ACC112 (cell line): Measurements from ENCODE around the gene ASPDH.
A peak's percentile ranks its signal among the peaks of the same experiment; 100 is the strongest.

Experiments used
- H2AFZ ChIP-seq: fragments of 200-600 bp; sonication (generic); one replicate; pipeline ENCODE4 v1.6.0; 2017; ENCODE audit warnings: antibody characterized with exemption, low read length; ENCODE audit not compliant: unreplicated experiment
- H3K27ac ChIP-seq: fragments of 200-600 bp; sonication (generic); 2 replicates; pipeline ENCODE4 v1.5.1; 2014; ENCODE audit warnings: low read depth, mild to moderate bottlenecking, antibody characterized with exemption, low read length, moderate library complexity
- H3K27me3 ChIP-seq: fragments of 200-600 bp; sonication (generic); 2 replicates; pipeline ENCODE4 v1.6.1; 2014; ENCODE audit warnings: mild to moderate bottlenecking, antibody characterized with exemption, low read length, moderate library complexity, mixed read lengths; ENCODE audit not compliant: insufficient read depth
- H3K36me3 ChIP-seq: fragments of 200-600 bp; sonication (generic); 2 replicates; pipeline ENCODE4 v1.6.1; 2016; ENCODE audit warnings: mild to moderate bottlenecking, antibody characterized with exemption, low read length, moderate library complexity, mixed read lengths; ENCODE audit not compliant: insufficient read depth
- H3K4me1 ChIP-seq: fragments of 200-600 bp; sonication (generic); one replicate; pipeline ENCODE4 v1.6.1; 2016; ENCODE audit warnings: low read length, mixed read lengths; ENCODE audit not compliant: insufficient read depth, unreplicated experiment, control insufficient read depth
- H3K4me3 ChIP-seq: fragments of 200-600 bp; sonication (generic); 2 replicates; pipeline ENCODE4 v1.5.1; 2014; ENCODE audit warnings: mild to moderate bottlenecking, low read depth, low read length
- H3K79me2 ChIP-seq: fragments of 200-600 bp; sonication (generic); one replicate; pipeline ENCODE4 v1.6.0; 2016; ENCODE audit warnings: low read length; ENCODE audit not compliant: control insufficient read depth, unreplicated experiment, insufficient read depth

The ASPDH gene

GRCh38 chr19:50512999-50513745, 541 bp downstream of the ASPDH start:
- H2AFZ ChIP-seq: no peak overlapping the region
- peaks cover 9% of the 10 kb centered on the region for H3K79me2 ChIP-seq
- no peak overlapping the region for H3K4me3 ChIP-seq
- H3K27me3 ChIP-seq: no peaks in the 10 kb centered on the region
- H3K4me1 ChIP-seq: no peaks in the 10 kb centered on the region
- H3K27ac ChIP-seq: no peak overlapping the region
- H3K36me3 ChIP-seq: no peaks in the 10 kb centered on the region

- Histone ChIP-seq H3K4me1 (no peaks in the 10 kb centered on the region), H3K27ac (no peak overlapping the region), H3K27me3 (no peaks in the 10 kb centered on the region), H2AFZ (no peak overlapping the region), H3K79me2 (peaks cover 9% of the 10 kb centered on the region), H3K36me3 (no peaks in the 10 kb centered on the region), H3K4me3 (peak overlapping the region; percentile 96)
Measured at GRCh38 chr19:50512112-50512998, 1.4 kb downstream of the ASPDH start.

GRCh38 chr19:50511069-50511822, 2.5 kb downstream of the ASPDH start, which contains the start of gene JOSD2:
JOSD2 (minus strand) TSS chr19:50511191; CDS start chr19:50510431, 760 bp downstream.
- peak within 1 kb of the TSS; percentile 61 for H3K27ac ChIP-seq
- no peaks in the 10 kb centered on the region for H3K4me1 ChIP-seq
- peak within 1 kb of the TSS; percentile 96 for H3K4me3 ChIP-seq
- peaks cover 9% of the 10 kb centered on the region for H3K79me2 ChIP-seq
- no peaks in the 10 kb centered on the region for H3K27me3 ChIP-seq
- no peaks in the 10 kb centered on the region for H3K36me3 ChIP-seq
- H2AFZ ChIP-seq: peak within 1 kb of the TSS; percentile 69

GRCh38 chr19:50510700-50511068, 3.0 kb downstream of the ASPDH start:
- H3K27me3 ChIP-seq: no peaks in the 10 kb centered on the region
- no peaks in the 10 kb centered on the region for H3K36me3 ChIP-seq
- H2AFZ ChIP-seq: peak overlapping the region; percentile 69
- no peaks in the 10 kb centered on the region for H3K4me1 ChIP-seq
- H3K27ac ChIP-seq: peak overlapping the region; percentile 29; the same call in 1 of the 2 replicates
- peaks cover 9% of the 10 kb centered on the region for H3K79me2 ChIP-seq
- peak overlapping the region; percentile 96 for H3K4me3 ChIP-seq

- peak overlapping the region; percentile 69 for H2AFZ ChIP-seq
- peak overlapping the region; percentile 96 for H3K4me3 ChIP-seq
- no peak overlapping the region for H3K27ac ChIP-seq
- no peaks in the 10 kb centered on the region for H3K4me1 ChIP-seq
- H3K79me2 ChIP-seq: peaks cover 9% of the 10 kb centered on the region
- H3K27me3 ChIP-seq: no peaks in the 10 kb centered on the region
- no peaks in the 10 kb centered on the region for H3K36me3 ChIP-seq
Measured at GRCh38 chr19:50510121-50510670, 3.5 kb downstream of the ASPDH start.

- Histone ChIP-seq H3K36me3 (no peaks in the 10 kb centered on the region), H3K27me3 (no peaks in the 10 kb centered on the region), H3K27ac (no peak overlapping the region), H2AFZ (no peak overlapping the region), H3K4me3 (no peak overlapping the region), H3K4me1 (no peaks in the 10 kb centered on the region), H3K79me2 (peaks cover 9% of the 10 kb centered on the region)
Measured at GRCh38 chr19:50509366-50509765, 4.3 kb downstream of the ASPDH start.

- H3K27me3 ChIP-seq: no peaks in the 10 kb centered on the region
- no peaks in the 10 kb centered on the region for H3K36me3 ChIP-seq
- H3K4me1 ChIP-seq: no peaks in the 10 kb centered on the region
- no peak overlapping the region for H2AFZ ChIP-seq
- peaks cover 9% of the 10 kb centered on the region for H3K79me2 ChIP-seq
- no peak overlapping the region for H3K4me3 ChIP-seq
- H3K27ac ChIP-seq: no peak overlapping the region
Measured at GRCh38 chr19:50508843-50509190, 4.9 kb downstream of the ASPDH start.

GRCh38 chr19:50507376-50507775, 6.3 kb downstream of the ASPDH start:
- Histone ChIP-seq H3K27ac (no peak overlapping the region), H3K4me3 (no peak overlapping the region), H3K27me3 (no peaks in the 10 kb centered on the region), H3K36me3 (no peaks in the 10 kb centered on the region), H3K4me1 (no peaks in the 10 kb centered on the region), H3K79me2 (peaks cover 9% of the 10 kb centered on the region), H2AFZ (no peak overlapping the region)

GRCh38 chr19:50506700-50507099, 7.0 kb downstream of the ASPDH start:
- Histone ChIP-seq H3K36me3 (no peaks in the 10 kb centered on the region), H3K27ac (no peak overlapping the region), H3K4me3 (no peak overlapping the region), H2AFZ (no peak overlapping the region), H3K4me1 (no peaks in the 10 kb centered on the region), H3K79me2 (peaks cover 6% of the 10 kb centered on the region), H3K27me3 (no peaks in the 10 kb centered on the region)

GRCh38 chr19:50505856-50506611, 7.7 kb downstream of the ASPDH start:
- Histone ChIP-seq H3K27me3 (no peaks in the 10 kb centered on the region), H3K79me2 (peaks cover 6% of the 10 kb centered on the region), H3K36me3 (no peaks in the 10 kb centered on the region), H2AFZ (no peak overlapping the region), H3K4me3 (no peak overlapping the region), H3K4me1 (no peaks in the 10 kb centered on the region), H3K27ac (no peak overlapping the region)
